HG03280 (cell line): ENCODE measurements around the gene MRPL32.

ENCODE experiments used
- ATAC-seq: cut with Tn5 transposase; IDR thresholded peaks from one replicate; pipeline ENCODE4 v1.9.1; 2021; ENCODE audit warnings: mild to moderate bottlenecking, moderate library complexity; ENCODE audit not compliant: unreplicated experiment

The MRPL32 gene

GRCh38 chr7:42925630-42926029, 6.5 kb upstream of the MRPL32 start:
- no peak for ATAC-seq

- no peak for ATAC-seq
These were observed 6.0 kb upstream of the MRPL32 start for GRCh38 chr7:42926204-42926603.

- ATAC-seq, result no peak
These were observed 3.4 kb upstream of the MRPL32 start for GRCh38 chr7:42928754-42929153.

GRCh38 chr7:42929449-42929848, 2.7 kb upstream of the MRPL32 start:
- ATAC-seq, result no peak

GRCh38 chr7:42930889-42931288, 1.3 kb upstream of the MRPL32 start:
- no peak for ATAC-seq

- ATAC-seq, result no peak
These were observed 736 bp upstream of the MRPL32 start for GRCh38 chr7:42931447-42931833.

GRCh38 chr7:42932811-42933591, 825 bp downstream of the MRPL32 start:
- no peak for ATAC-seq

GRCh38 chr7:42934291-42934690, 2.1 kb downstream of the MRPL32 start:
- no peak for ATAC-seq

- ATAC-seq, result no peak
These were observed 3.7 kb downstream of the MRPL32 start for GRCh38 chr7:42935861-42936260.

- ATAC-seq, result no peak
These were observed 7.5 kb downstream of the MRPL32 start for GRCh38 chr7:42939457-42940240.

- ATAC-seq, result no peak
These were observed 9.0 kb downstream of the MRPL32 start for GRCh38 chr7:42940985-42941847.

- ATAC-seq, result peak; percentile 45
These were observed 13.8 kb downstream of the MRPL32 start for GRCh38 chr7:42945821-42946626.

GRCh38 chr7:42946627-42946950, 14.4 kb downstream of the MRPL32 start:
- ATAC-seq, result no peak

GRCh38 chr7:42947521-42947920, 15.3 kb downstream of the MRPL32 start:
- ATAC-seq, result no peak

- no peak for ATAC-seq
These were observed 18.2 kb downstream of the MRPL32 start for GRCh38 chr7:42950417-42950816.

- no peak for ATAC-seq
These were observed 20.2 kb downstream of the MRPL32 start for GRCh38 chr7:42952328-42952727.

- no peak for ATAC-seq
These were observed 21.8 kb downstream of the MRPL32 start for GRCh38 chr7:42953994-42954393.

GRCh38 chr7:42956062-42956461, 23.9 kb downstream of the MRPL32 start:
- ATAC-seq, result no peak

GRCh38 chr7:42959549-42959948, 27.4 kb downstream of the MRPL32 start:
- no peak for ATAC-seq

GRCh38 chr7:42960762-42961161, 28.6 kb downstream of the MRPL32 start:
- ATAC-seq, result no peak

- ATAC-seq, result no peak
These were observed 29.0 kb downstream of the MRPL32 start for GRCh38 chr7:42961170-42961569.
